HL-60 (cell line): ENCODE data around the gene CLCN3.
"Not testable (repeated sequence)": the region's sequence is repeated elsewhere in the genome, so short reads cannot be mapped to it uniquely, and the experiment has no call there.

Experiments
- DNase-seq, 2 experiments: peaks; one replicate each; pipeline ENCODE4 v3.0.0-alpha.2; 2010 to 2020; ENCODE audit warnings: low read depth in 1 of 2, low spot score in 1 of 2
- H3K27ac ChIP-seq: fragments of 250-450 bp; sonication (Bioruptor Pico); replicated peaks from 2 replicates; pipeline ENCODE4 v1.5.1; 2020; ENCODE audit warnings: mild to moderate bottlenecking, moderate library complexity
- H3K27me3 ChIP-seq: fragments of 250-450 bp; sonication (Bioruptor Pico); 2 replicates; pipeline ENCODE4 v1.5.1; 2021; ENCODE audit warnings: mild to moderate bottlenecking, moderate library complexity; ENCODE audit not compliant: insufficient read depth, poor library complexity, severe bottlenecking
- H3K4me3 ChIP-seq: replicated peaks from 2 replicates; pipeline ENCODE4 v1.5.1; 2011; ENCODE audit warnings: mild to moderate bottlenecking, control low read depth, low read length; ENCODE audit not compliant: insufficient read depth
- CTCF ChIP-seq: IDR thresholded peaks from one replicate; pipeline ENCODE4 v1.5.1; 2011; ENCODE audit warnings: low read length, control low read depth, inconsistent platforms; ENCODE audit not compliant: insufficient read depth
- GABPA ChIP-seq: IDR thresholded peaks from 2 replicates; pipeline ENCODE4 v1.6.1; 2012; ENCODE audit warnings: low read depth
- POLR2AphosphoS5 ChIP-seq: IDR thresholded peaks from 2 replicates; pipeline ENCODE4 v1.6.1; 2012; ENCODE audit warnings: low read depth
- REST ChIP-seq: IDR thresholded peaks from 2 replicates; pipeline ENCODE4 v1.6.1; 2012; ENCODE audit warnings: low read depth; ENCODE audit not compliant: insufficient replicate concordance
- SPI1 ChIP-seq: IDR thresholded peaks from 2 replicates; pipeline ENCODE4 v1.6.1; 2012; ENCODE audit warnings: low read depth, mild to moderate bottlenecking, borderline replicate concordance

The CLCN3 gene

GRCh38 chr4:169724260-169724659 is 103.9 kb downstream of the CLCN3 start:
- TF ChIP-seq GABPA (no peak), REST (no peak), SPI1 (no peak), POLR2AphosphoS5 (no peak), CTCF (no peak)
- H3K27ac ChIP-seq, result no peak overlapping the region
- H3K27me3 ChIP-seq, result no peaks in the 10 kb centered on the region
- DNase-seq, result no peak
- no peak overlapping the region for H3K4me3 ChIP-seq

- DNase-seq, result no peak
These were observed 107.2 kb downstream of the CLCN3 start for GRCh38 chr4:169727616-169728015.

GRCh38 chr4:169730564-169730963 is 110.2 kb downstream of the CLCN3 start:
- TF ChIP-seq SPI1 (no peak), CTCF (no peak), POLR2AphosphoS5 (no peak), REST (no peak), GABPA (no peak)
- Histone ChIP-seq H3K27ac (no peak overlapping the region), H3K4me3 (no peak overlapping the region), H3K27me3 (no peaks in the 10 kb centered on the region)
- DNase-seq, result no peak

More at GRCh38 chr4:169727616-169728015, 107.2 kb downstream of the CLCN3 start:
- no peak for TF ChIP-seq CTCF
- TF ChIP-seq POLR2AphosphoS5, result no peak
- TF ChIP-seq GABPA, result no peak
- no peak for TF ChIP-seq SPI1
- no peak for TF ChIP-seq REST
- no peak overlapping the region for H3K27ac ChIP-seq
- no peaks in the 10 kb centered on the region for H3K27me3 ChIP-seq
- H3K4me3 ChIP-seq, result no peak overlapping the region

- H3K27ac ChIP-seq, H3K27me3 ChIP-seq, H3K4me3 ChIP-seq, DNase-seq: not testable (repeated sequence)
These were observed 118.2 kb downstream of the CLCN3 start for GRCh38 chr4:169738604-169739003.
